Hippocampal formation (tissue), 2 donors: ENCODE results near the gene CYP2R1.

Source experiments
- DNase-seq, 2 donors: peaks; one replicate each; lab custom pipeline; 2025; lab: John Stamatoyannopoulos, UW

The CYP2R1 gene, protein sequence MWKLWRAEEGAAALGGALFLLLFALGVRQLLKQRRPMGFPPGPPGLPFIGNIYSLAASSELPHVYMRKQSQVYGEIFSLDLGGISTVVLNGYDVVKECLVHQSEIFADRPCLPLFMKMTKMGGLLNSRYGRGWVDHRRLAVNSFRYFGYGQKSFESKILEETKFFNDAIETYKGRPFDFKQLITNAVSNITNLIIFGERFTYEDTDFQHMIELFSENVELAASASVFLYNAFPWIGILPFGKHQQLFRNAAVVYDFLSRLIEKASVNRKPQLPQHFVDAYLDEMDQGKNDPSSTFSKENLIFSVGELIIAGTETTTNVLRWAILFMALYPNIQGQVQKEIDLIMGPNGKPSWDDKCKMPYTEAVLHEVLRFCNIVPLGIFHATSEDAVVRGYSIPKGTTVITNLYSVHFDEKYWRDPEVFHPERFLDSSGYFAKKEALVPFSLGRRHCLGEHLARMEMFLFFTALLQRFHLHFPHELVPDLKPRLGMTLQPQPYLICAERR

DNA sequence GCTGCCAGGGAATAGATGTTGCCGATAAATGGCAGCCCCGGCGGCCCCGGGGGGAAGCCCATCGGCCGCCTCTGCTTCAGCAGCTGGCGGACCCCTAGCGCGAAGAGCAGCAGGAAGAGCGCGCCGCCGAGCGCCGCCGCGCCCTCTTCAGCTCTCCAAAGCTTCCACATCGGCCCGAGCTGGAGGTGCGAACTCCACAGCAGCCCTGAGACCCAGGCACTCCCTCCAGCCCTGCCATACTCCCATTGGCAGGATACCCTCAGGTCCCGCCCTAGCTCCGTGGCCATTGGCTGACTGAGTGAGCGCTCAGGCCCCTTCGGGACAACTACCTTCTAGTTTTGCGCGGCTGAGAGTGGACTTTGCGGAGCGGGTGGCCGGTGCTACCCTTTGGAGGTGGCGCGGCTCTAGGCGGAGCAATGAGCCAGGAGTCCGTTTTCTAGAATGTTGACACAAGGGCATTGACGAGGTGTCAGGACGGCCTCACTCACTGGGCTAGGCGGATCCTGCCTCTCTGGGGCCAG lies at the start of gene CYP2R1:
CYP2R1 (minus strand) TSS at position 196 of the 521 bp plus-strand sequence; CDS start at position 170, 26 bp downstream.
- peak; percentile 93 for DNase-seq

DNA sequence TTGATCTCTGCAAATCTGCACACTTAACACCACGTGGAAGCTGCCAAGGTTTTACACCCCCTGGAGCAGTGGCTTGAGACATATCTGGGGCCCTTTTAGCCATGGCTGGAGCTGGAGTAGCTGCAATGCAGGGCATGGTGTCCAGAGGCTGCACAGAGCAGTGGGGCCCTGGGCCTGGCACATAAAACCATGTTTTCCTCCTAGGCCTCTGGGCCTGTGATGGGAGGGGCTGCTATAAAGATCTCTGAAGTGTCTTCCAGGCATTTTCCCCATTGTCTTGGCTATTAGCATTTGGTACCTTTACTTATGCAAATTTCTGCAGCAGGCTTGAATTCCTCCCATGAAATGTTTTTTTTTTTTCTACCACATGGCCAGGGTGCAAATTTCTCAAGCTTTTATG lies 46.9 kb upstream of the CYP2R1 start:
- no peak for DNase-seq

DNA sequence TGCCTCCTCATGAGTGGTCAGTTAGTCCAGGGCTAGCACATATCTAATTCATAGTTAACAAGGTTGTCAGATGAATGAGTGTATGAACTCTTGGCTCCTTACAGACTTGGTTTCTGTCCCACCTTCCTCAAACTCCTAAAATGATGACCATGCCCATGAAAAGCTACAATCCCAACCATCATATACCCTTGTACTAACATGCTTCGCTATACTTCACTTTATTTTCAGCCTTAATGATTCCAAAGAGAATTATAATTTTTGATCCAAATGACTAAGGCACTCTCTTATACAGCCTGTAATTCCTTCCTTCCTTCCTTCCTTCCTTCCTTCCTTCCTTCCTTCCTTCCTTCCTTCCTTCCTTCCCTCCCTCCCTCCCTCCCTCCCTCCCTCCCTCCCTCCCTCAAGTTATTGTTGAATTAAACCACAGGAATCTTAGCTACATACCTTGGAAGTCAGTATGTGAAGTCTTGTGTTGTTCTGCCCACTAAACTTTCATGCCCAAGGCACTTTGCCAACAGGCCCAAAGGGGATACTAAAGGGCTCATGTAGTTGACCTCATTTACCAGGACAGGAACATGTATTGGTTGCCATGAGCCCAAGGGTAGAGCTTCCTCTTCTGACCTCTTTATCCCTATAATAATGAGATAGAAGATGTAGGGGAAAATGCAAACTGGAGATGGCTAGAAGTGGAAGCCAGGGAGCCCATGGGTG lies 42.8 kb upstream of the CYP2R1 start:
- no peak for DNase-seq

DNA sequence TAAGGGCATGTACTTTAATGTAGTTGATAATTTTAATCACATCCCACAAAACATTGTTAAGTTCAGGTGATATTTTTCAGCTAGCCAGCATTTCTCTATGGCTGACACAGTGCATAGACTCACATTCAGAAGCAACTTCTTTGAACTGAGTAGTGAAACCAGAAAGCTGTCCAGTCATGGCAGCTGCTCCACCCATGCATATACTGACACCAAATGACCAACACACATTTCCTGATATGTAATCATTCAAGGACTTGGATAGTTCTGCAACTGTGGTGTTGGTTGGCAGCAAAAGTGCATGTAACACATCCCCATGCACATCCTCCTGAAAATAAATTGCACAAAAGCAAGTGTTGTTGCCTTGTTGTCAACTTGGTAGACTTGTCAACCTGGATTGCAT lies 40.4 kb upstream of the CYP2R1 start:
- DNase-seq: no peak

DNA sequence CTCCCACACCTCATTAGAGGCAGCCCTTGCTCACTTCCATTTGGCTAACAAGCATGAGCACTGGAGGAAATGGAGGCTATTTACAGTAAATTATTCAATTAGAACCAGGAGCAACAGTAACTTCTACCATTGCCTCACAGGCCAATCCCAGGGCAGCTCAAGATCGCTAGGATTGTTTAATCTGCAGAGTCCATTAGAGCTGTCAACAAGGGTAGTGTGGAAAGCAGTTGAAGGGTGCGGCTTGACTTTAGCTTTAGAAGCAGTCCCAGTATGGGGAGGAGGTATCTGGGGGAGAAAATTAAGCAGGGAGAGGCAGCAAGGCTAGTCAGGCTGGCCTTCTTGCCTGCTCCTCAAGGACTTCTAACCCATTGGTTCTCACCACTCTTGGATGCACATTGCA lies 38.3 kb upstream of the CYP2R1 start:
- no peak for DNase-seq

DNA sequence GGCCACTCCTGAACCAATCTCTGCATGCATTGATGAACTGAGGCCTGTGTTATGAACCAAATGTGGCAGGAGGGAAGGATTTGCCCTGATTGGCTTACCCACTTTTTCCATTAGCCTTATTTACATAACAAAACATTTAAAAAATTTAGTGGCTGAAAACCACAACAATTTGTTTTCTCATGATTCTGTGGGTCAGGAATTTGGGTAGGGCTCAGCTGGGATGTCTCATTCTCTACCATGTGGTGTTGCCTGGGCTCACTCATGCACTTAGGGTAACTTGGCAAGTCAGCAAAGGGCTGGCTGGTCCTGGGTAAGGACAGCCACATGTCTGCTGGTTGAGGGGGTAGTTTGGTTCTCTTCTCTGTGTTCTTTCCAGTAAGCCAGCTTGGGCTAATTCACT lies 35.1 kb upstream of the CYP2R1 start:
- no peak for DNase-seq

DNA sequence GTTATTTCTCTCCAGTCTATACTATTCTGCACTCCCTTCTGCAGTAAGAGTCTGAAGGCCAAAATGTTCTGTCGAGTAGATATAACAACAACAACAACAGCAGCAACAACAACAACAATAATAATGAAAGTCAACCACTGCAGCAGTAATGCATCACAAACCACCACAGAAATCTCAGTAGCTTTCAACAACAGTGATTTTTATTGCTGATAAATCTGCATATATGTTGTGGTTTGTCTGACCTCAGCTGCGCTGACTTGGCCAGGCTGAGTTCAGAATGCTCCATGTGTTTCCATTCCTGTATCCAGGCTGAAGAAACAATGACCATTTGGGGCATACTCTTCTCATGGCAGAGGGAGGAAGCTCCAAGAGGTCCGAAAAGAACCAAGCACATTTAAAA lies 32.3 kb upstream of the CYP2R1 start:
- no peak for DNase-seq

DNA sequence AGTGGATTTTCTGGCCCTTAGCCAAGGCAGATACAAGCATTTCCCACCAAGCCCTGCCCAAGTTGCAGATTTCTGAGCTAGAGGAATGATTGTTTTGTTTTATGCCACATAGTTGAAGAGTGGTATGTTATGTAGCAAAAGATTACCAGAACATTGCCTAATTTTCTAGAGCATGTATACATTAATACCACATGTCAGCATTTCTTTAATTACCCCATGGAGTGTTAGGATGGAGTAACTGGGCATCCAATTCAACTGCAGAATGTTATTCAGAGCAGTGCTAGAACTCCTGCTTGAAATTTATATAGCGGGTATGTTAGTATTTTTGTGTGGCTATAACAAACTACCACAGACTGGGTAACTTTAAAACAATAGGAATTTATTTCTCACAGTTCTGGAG lies 24.4 kb upstream of the CYP2R1 start:
- no peak for DNase-seq

DNA sequence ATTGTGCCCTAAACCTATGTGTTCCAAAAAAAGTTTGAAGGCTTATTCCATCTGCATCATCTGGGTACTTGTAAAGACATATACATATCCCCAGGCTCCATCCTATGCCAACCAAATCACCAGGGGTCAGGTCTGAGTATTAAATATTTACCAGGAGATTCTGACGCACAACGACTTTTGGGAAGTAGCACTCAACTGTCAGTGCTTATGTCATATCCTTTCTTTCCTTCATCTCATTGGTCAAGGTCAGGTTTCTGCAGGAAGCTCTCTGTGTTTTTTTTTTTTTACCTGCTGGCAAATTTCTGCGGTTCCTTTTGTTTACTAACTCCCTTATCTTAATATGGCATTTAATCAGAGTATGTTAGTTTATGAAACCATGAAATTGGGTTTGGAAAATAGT lies 22.5 kb upstream of the CYP2R1 start:
- DNase-seq: no peak

DNA sequence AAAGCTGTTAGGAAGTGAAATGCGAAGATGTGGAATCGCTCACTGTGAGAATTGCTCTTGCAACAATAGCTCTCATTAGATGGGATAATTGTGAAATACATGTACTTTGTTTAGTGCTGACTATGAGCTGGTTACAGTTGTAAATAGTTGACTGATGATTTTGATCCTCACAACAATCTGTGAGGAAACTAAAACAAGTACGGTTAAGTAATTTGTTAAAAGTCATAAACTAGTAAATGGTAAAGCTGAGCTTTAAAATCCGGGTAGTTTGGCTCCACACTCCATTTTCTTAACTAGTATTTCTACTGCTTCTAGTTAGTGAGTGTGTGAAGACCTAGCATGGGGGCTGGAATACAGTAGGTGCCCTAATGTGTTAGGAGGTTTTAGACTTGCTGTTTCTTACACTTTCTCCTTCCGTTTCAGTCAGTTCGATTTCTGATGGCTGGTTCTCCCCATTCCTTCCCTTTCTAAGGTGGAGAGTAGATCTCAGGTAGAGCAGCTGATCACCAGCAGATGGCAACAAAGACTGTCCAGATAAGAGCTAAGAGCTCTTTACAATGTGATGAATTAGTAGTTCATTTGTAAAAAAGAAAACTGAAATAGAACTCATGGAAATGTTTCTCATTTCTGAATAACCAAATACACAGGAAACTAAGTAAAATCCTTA lies 16.3 kb upstream of the CYP2R1 start:
- peak in 1 of 2 donors; percentile 46 for DNase-seq

DNA sequence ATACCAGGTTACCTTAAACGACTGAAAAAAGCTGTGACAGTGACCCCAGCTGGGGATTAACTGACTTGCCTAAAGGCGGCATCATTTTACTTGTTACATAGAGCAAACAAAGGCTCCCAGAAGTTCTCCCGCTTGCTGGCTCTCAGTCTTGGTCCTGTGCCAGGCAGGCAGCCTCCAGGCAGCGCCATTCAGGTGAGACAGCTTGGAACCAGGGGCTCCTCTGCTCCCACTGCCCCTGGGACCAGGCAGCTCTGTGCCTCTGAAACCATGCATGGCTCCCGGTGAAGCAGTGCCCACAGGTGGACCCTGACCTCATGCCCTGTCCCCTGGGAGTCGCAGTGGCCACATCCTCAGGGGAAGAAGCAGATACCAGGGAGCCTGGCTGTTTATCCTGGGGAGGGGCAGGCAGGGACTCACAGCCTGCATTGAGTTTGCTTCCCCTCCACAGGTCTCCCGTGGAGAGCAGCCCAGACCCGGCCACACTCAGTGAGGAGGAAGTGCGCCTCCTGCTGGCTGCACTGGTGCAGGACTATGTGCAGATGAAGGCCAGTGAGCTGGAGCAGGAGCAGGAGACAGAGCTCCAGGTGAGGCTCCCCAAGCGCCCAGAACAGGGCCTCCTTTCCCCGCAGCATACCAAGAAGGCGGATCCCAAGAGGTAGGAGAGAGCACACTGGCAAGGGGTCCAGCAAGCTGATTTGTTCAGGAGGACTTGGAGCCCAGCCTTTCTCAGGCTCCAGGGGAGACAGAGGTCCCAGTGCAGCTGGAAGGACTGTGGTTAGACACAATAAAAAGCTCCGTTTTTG lies 15.6 kb upstream of the CYP2R1 start:
- peak in 1 of 2 donors; percentile 73 for DNase-seq

DNA sequence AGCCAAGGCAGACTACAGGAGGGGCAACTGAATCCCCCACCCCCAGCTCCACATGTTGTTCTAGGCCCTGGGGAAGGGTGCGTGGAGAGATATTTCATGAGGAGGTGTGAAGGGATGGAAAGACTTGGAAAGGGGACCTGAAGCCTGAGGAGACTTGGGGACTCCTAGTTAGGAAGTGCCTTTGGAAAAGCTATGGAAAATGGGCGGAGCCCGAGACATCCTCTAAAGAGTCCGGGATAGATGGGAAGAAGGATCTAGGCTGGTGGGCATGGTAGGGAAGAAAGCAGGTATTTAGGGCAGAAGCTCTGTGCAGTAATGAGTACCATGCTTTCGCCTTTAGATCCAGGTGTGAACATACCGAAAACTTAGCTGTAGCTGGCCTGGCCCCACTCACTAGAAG lies 15.0 kb upstream of the CYP2R1 start:
- DNase-seq: no peak

DNA sequence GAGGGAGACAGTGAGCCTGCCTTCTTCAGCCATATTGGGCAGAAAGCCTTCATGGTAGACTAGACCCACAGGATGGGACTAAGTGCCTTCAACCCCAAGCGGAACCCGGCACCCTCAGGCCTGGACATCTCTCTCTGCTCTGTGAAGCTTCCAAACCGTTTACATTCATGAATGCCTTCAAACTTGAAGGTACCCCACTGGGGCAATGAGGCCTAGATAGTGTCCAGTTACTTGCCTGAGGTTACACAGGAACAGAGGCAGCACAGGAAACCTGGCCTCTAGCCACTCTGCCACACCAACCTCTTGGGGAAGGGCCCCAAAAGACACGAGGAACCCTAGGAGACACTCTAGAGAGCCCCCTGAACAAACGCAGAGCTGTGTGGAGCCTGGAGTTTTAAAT lies 14.5 kb upstream of the CYP2R1 start:
- no peak for DNase-seq

DNA sequence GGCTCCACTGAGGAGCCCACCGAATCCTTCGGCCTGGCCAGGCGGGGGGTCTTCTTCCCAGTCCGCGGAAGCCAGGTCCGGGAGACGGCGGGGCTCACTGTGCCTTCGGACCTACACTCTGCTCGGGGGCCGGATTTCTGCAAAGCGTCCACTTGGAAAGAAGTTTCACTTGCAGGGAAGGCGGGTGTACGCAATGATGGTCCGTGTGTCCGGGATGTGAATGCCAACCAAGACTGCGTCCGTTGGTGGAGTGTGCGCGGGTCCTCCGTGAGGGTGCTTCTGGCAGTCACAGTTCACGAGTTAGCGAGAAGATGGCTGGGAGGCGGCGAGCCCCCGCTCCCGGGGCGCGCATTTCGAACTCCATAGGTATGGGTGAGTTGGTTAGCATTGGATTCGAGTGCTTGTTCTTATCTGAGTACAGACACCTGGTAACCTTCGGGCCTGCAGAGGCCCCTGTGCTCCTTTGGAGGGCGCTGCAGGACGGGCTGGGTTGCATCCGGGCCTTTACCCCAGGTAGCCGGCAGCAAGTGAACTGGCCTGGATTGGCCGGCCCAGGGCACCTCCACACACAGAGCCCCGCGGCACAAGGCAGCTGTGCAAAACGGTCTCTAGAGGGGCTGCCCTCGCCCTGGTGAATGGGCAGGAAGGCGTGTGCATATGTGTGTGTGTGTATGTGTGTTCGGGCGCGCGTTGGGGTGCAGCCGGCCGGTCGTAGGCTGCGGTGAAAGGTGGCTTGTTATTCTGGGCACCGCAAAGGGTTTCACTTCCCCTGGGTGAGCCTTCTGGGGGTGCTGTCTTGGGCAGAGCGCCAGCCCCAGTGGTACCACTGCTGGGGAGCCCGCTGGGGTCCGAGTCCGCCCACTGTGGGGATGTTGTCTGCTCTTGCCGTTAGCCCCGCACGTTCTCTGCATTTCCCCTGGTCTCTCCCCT lies 13.3 kb upstream of the CYP2R1 start:
- DNase-seq: peak in 1 of 2 donors; percentile 14

DNA sequence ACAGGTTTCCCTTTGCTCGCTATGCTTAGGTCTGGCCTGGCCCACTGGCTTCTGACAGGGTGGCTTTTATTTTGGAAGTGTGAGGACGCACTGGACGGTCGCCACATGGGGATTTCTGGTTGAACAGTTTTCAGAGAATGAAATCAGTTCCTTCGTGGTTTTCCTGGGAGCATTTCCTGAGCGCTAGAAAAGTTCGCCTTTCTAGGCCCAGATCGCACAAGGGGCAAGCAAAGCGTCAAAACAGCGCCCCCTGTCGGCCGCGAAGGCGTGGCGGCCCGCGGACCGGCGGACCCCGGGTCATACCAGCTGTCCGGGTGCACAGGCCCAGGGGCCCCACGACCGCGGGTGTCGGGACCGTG lies 12.7 kb upstream of the CYP2R1 start:
- peak; percentile 33 to 64 for DNase-seq

DNA sequence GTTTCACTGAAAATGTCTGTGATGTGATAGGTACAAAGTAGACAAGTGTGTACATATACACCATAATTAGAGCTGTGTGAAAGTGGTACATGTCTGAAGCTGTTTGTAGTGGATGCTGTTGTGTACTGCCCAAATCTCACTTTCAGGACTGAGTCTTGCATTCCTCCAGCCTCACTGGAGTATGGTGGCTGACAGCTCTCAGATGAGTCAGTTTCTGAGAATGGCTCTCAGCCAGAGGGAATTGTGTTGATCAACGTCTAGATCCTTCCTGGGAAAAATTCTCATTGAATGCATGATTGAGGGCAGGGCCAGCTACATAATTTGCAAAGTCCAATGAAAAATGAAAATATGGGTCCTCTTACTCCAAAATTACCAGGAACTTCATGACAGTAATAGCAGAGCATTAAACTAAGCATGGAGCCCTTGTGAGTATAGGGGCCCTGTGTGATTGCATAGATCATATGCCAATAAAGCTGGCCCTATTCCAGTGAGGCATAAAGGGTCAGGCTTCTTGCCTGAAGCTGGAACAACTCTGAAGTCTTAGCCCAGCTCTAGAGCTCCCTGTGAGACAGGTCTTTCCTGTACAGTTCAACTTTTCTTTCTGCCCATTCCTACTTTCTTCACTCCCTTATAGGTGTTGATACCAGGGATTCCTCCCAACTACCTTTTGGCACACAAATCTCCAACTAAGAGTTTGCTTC lies 10.8 kb upstream of the CYP2R1 start:
- DNase-seq: no peak

DNA sequence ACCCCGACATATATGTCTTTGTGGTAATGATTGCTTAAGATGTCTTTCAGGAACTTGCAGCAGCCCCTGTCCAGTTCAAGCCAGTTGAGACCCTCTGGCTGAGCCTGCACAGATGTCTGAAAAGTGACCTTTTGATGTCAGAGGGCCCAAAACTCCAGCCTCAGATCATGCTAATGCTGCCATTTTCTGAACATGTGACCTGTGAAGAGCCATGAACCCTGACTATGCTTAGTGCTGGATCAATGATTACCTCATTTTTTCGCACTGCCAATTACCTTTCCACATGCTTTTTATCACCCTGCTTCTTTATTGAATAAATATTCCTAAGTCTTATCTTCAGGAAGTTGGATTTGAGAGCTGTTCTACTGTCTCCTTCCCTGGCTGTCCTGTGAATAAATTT lies 6.9 kb upstream of the CYP2R1 start:
- DNase-seq: no peak

DNA sequence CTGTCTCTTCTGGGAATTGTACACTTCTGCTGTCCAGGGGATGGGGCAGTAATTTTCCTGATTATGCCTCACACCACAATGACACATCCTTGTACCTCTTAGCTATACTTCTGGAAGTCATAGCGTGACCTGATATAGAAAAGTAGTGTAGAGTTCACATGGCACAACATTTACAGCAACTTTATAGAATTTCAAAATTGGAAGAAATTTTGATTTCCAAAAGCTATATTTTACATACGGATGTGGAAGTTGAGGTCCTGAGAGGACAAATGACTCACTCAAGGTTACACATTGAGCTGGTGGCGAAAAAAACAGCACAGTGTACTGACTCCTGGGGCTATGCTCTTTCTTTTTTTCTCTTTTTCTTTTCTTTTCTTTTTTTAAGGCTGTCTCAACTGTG lies 6.3 kb upstream of the CYP2R1 start:
- DNase-seq: no peak

DNA sequence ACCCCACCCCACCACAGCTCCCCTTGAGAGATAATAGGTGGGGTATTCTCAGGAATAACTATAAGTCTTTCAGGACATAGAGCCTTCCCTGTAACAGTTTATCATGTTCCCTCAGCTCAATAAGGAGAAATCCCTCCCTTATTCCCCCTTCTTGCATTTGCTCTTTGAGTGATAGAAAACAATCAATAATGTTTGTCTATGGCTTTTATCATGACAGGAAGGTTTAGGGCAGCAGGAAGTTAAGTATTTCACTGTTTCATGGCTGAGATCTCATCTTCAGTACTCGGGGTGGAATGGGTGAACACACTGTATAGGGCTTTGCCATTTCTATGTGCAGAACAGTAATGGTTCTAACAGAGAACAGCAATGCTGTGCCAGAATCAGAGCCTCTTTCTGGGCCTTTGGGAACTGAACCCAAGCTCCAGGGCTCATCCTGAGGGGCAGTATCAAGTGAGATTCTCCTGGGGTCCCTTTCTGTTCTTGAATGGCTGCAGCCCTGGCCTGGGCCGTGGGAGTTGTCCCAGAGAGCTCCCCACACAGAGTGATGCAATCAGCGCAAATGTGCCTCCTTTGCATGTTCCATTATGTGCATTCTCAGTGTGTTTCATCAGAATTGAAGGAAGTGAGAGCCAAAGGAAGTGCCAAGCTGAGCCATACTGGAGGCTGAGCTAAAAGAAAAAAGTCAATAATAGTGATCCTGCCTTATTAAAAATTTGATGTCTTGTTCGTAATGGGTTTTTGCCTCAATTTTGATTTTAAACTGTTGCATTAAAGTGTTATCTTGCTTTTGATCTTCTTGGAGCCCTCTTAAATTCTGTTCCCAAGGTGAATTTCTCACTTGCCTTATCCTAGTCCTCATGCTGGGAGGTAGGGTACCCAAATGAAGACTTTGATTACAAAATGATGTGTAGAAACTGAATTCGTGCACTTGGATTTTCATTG lies 2.9 kb upstream of the CYP2R1 start:
- DNase-seq: peak; percentile 11 to 15
